HG03442 (cell line): ENCODE results near the gene RAB41.
A peak's percentile ranks its signal among the peaks of the same experiment; 100 is the strongest.
"Not testable (repeated sequence)": the region's sequence is repeated elsewhere in the genome, so short reads cannot be mapped to it uniquely, and the experiment has no call there.

Experiments
- ATAC-seq: cut with Tn5 transposase; IDR thresholded peaks from one replicate; pipeline ENCODE4 v1.9.1; 2021; ENCODE audit warnings: mild to moderate bottlenecking, moderate library complexity; ENCODE audit not compliant: unreplicated experiment

Gene RAB41

DNA sequence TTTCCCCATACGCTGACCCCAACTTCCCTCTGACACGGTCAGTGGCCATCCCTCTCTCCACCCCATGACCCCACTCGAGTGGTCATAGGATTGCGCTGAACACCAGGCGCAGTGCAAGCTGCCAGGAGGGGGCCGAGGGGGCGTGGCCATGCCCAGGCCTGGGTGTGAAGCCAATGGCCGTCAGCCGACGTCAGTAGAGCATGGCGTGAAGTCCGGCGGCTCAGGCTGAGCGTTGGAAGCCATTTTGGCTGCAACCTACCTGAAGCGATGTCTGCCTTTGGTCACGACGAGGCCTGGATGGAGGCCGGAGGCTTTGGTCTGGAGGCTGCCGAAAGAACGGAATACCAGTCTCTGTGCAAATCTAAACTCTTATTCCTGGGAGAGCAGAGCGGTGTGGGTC, at the start of gene RAB41:
TSS of gene RAB41 (plus strand) at position 222 of the 400 bp plus-strand sequence. CDS start at position 268, 46 bp downstream.
- ATAC-seq = no peak

DNA sequence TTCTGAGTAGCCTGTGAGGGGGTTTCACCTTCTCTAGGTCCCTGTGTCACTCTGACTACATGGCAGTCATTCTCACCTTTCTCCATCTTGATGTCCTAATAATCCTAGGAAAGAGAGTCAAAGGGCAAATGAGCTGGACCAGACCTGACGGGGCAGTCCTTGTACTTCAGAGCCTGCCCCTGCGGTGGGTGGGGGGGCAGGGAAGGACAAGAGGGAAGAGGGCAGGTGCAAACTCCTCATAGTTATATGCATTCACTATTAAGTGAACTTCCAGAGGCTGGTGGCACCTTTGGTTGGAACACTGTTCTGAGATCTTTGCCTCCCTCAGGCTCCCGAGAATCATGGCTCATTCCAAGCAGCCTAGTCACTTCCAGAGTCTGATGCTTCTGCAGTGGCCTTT, 47.6 kb upstream of the RAB41 start, which contains the start of gene AWAT1:
TSS of gene AWAT1 (plus strand) at position 301 of the 400 bp plus-strand sequence. CDS start at position 342, 41 bp downstream.
- no peak for ATAC-seq

DNA sequence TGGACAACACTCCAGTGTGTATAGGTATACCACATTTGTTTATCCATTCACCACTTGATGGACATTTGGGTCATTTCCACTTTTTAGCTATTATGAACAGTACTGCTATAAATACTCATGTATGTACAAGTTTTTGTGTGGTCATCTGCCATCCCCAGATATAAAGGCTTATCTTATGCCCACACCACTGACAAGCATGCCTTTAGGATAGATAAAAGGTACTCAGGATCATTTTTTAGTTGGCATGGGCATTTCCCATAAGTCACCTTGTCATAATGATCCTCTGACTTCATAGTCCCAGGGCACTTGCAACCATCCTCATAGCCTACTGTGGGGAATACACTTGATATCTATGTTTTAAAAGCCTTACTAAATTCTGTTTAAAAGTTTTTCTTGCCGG, 41.2 kb upstream of the RAB41 start:
- ATAC-seq = no peak

DNA sequence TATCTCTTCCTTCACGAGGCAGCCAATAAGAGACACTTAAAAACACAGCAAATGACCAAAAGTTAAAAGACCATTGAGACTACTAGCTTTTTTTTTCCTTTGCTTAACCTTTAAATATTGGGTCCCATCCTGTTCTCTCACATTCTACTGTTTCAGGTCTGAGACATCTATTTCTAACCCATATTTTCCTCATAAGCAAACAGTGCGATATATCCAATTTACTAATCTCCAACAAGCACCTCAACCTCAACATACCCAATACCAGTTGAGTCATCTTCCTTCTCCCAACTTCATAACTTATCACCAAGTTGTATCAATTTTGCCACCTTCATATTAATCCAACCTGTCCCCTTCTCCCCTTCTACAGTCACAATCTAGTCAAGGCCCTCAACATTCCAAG, 40.5 kb upstream of the RAB41 start:
- no peak for ATAC-seq

DNA sequence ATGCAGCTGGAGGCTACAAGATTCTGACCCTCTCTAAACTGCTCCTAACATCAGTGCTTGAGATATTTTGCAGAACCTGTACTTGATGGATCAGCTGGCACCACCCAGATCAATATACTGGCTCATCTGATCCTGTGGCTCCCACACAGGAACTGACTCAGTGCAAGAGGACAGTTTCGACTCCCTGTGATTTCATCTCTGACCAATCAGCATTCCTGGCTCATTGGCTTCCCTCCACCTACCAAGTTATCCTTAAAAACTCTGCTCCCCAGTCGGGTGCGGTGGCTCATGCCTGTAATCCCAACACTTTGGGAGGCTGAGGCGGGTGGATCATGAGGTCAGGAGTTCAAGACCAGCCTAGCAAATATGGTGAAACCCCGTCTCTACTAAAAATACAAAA, 38.4 kb upstream of the RAB41 start:
- not testable (repeated sequence) for ATAC-seq

DNA sequence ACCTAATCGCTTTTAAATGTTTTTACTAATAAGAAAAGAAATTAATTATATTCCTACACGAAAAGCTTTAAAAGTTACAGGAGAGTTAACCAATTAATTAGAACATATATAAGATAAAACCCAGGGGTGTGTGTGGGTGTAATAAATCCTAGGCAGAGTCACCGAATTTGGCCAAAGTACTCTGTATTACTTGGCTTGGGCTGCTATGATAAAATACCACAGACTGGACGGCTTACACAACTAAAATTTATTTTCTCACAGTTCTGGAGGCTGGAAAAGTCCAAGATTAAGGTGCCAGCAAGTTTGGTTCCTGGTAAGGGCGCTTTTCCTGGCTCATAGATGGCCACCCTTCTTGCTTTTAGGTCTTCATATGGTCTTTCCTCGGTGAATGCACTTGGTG, 37.1 kb upstream of the RAB41 start:
- ATAC-seq = no peak

DNA sequence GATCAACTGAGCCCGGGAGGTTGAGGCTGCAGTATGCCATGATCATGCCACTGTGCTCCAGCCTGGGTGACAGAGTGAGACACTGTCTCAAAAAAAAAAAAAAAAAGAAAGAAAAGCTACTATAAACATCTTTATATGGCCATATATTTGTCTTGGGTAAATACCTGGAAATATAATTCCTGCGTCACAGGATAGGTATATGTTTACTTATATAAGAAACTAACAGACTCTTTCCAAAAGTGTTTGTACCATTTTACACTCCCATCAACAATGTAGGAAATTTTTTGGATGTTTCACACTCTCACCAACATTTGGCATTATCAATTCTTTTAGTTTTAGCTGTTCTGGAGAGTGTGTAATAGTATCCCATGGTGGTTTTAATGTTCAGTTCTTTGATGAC, 34.7 kb upstream of the RAB41 start:
- no peak for ATAC-seq

DNA sequence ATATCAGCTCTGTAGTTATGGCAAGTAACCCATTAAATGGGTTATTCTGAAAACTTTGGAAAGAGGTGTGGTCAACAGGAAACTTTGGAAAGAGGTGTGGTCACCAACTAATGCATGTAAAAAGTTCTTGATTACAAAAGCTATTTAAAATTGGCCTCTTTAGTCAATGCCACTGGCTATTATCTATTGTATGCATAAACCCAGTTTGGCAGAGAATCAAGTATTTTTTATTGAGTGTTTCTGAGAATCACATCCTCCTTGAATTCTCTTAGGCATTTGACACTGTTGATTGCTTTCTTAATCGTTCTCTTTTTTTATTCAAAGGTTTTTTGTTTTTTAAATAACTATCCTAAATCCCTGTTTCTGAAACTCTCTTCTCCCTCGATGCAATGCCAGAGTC, 29.5 kb upstream of the RAB41 start:
- no peak for ATAC-seq

DNA sequence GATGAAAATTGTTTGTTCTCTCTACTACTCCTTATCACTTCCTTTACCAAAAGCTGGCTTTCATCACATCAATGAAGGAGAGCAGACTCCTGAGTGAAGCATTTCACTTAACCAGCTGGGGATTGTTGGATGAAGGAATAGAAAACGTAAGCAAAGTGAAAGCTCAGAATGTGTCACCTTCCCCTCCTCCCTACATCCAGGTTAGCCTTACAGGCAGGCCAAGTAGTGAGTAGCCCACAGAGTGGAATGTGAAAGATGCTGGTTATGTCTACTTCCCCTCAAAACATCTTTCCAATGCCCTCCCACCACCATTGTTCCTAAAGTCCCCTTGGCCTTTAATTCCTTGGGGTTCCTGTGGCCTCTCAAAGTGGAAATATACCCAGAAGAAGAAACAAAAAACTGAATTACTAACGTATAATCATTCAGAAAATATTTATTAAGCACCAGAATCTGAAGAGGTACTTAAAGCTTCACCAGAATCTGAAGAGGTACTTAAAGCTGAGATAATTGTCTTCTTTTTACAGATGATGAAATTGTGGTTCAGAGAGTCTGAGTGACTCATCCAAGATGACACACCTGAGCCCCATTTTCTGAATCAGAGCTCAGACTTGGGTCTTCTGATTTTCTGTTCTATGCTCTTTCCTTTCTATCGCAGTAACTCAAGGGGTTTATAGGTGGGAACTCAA, 28.5 kb upstream of the RAB41 start:
- ATAC-seq = no peak

DNA sequence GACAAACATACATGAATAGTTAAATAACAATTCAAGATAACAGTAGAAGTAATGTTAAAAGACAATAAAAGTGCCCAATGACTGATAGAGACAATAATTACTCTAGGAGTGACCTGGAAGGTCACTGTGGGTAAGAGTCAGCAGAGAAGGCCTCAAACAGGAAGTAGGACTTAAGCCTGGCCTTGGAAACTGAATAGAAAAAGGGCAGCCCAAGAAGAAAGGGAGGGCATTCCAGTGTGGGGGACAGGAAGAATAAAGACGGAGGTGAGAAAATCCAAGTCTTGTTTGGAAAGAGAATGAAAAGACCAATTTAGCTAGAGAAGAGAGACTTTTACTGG, 27.9 kb upstream of the RAB41 start:
- no peak for ATAC-seq

DNA sequence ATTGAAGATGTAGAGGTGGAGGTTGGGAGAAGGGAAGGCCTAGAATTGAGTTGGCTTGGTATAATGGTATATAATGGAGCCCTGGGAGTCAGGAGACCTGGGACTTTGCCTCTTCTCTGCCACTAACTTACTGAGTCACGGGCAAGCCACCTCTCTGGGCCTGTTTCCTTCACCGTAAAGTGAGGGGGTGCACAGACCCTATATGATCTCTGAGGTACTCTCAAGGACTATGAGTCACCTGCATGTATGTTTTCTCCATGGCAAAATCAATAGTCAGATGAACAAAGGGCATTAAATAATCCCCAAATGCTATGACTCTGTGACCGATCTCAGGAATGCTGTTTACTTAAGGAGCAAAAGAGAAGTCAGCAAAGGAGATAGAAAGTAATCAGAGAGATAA, 27.1 kb upstream of the RAB41 start:
- ATAC-seq = no peak

DNA sequence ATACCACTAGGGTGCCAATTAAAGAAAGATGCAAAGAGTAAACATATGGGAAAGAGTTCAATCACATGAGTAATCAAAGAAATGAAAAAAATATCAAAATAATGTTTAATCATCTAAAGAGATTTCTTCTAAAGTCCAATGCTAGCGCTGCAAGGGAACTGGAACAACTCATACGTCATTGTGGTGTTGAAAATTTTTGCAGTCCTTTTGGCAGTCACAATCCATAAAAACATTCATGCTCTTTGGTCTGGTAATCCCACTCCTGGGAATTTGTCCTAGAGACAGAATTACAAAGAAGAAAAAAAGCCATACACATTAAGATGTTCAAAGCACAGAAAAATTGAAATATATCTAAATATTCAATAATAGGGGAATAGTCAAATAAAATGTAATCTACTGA, 26.5 kb upstream of the RAB41 start:
- no peak for ATAC-seq

DNA sequence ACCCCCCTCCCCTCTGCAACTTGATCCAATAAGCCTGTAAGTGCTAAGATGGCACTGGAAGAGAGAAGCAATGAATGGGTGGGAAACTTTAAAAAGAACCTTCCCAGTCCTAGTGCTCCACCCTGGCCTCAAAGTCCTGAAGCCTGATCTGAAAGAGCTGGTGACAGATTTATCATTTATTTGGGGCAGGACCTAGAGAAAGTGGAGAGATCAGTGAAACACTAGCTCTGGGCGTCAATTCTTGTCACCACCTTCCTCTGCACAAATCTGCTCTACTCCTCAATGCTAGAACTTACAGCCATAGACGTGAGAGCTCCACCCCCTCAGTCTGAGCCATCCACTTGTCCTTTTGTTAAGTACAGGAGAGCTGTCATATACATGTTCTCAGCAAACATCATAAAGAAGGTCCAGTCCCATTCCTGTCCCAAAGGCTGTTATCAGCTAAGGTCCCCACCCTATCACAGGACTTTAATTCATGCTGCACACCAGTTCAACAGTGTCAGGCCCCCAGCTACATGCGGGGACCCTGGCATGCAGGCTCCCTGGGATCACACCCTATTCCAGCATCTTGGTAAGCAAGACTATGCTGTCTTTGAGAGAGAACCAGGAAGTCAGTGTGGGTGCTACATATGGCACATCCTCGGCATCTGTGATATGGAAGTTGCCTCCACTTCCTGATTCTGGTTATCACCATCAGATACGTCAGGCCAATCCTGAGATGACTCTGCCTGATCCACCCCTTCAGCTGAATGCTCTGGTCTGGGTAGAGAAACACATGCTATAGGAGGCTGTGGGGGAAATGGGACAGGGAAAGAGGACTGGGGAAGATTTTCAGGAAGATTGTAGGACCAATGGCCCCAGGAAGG, 24.3 kb upstream of the RAB41 start:
- ATAC-seq = no peak

DNA sequence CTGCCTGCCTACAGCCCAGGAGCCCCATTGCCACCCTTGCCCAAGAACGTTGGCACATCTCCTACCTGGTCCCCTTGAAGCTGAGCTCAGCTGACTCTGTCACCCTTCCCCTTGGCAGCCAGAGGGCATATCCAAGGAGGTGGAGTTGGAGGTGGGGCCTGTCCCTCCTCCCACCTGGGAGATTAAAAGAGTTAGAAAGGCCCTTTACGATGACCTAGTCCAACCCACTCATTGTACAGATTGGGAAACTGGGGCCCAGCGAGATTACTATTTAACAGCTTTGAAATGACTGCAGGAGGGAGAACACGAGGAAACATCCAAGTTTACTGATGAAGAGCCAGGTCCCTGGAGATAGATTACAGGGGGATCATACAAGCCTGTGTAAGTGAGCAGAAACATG, 21.9 kb upstream of the RAB41 start, which contains the start of gene P2RY4:
TSS of gene P2RY4 (minus strand) at position 101 of the 400 bp plus-strand sequence. CDS start 580 bp downstream, outside the sequence.
- no peak for ATAC-seq

DNA sequence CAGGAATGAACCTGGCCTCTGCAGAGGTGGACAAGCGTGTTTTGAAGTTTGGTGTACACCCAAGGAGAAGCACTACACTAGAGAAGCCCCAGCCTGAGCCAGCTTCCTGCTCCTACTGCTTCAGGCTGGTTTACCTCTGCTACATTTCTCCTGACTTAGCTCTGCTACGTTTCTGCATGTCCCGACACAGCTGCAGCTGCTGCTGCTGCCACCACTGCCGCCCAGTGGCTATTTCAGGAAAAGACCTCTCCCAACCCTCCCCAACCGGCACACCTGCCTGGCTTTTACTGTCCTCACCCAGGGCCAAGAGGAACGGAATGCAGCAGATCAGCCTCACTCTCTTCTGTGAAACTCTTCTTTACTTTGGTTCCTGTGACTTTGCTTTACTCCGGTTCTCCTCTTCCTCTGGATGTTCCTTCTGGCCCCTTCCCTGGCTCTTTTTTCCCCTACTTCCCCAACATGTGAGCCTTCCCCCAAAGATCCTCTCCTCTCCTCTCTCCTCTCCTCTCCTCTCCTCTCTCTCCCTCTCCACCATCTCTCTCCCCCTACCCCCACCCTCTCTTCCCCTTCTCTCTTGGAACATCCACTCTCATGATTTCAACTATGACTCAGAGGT, 18.9 kb upstream of the RAB41 start:
- ATAC-seq = peak; percentile 70

DNA sequence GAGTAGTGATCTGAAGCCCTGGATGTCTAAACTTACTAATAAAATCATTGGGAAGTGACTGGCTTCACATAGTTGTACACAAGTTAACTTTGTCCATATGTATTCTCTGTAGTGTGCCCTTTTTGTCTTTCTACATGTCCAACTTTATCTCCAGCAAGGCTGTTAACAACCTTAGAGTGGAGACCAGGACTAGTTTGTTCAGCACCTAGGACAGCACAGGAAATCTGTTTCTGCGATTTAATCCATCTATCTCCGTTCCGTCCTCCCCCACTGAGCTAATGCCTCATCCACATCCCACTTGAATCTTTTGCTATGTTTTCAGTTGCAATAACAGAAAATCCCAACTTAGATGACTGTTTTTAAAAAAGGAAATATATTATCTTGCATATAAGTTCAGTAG, 17.2 kb upstream of the RAB41 start:
- no peak for ATAC-seq

DNA sequence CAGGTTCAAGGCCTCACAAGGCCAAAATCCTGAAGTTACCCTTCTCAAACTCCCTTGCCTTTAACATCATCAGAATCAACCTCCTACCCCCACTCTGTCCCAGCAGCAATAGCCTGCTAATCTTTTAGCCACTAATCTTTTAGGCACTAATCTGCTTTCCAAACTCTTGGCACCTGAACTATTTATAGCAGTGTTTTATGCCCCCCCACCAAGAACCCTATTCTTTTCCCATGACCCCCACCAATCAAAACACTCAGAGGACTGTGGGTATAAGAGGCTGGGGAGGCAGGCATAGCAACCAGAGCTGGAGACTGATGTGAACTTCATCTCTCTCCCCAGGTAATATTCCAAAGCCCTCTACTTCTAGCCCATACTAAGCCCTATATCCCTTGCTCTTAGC, 13.9 kb upstream of the RAB41 start, which contains the start of gene ARR3:
TSS of gene ARR3 (plus strand) at position 301 of the 400 bp plus-strand sequence. CDS start 1,052 bp downstream, outside the sequence.
- no peak for ATAC-seq

DNA sequence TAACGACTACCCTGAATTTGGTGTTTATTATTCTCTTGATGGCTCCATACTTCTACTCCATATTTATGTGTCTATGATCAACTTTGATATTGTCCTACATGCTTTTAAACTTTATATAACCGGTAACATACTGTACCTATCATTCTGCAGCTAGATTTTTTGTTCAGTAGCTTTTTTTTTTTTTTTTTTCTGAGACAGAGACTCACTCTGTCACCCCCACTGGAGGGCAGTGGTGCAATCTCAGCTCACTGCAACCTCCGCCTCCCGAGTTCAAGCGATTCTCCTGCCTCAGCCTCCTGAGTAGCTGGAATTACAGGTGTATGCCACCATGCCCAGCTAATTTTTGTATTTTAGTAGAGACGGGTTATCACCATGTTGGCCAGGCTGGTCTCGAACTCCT, 7.9 kb upstream of the RAB41 start:
- not testable (repeated sequence) for ATAC-seq

DNA sequence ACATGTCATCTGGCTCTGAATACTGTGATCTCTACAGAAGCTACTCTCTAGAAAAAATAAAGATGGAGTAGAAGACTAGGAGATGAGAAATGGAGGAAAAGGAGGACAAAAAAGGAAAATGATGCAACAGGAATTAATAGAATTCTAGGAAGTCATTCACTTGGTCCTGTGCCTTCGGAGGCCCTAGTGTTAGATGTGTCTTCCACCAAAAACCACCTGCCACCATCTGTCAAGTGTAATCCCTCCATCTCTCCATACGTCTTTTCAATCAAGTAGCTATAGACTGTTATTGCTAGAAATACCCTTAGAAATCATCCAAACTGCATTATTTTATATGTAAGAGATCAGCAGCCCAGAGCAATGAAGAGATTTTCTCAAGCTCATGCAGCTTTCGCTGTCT, 2.9 kb upstream of the RAB41 start:
- no peak for ATAC-seq

DNA sequence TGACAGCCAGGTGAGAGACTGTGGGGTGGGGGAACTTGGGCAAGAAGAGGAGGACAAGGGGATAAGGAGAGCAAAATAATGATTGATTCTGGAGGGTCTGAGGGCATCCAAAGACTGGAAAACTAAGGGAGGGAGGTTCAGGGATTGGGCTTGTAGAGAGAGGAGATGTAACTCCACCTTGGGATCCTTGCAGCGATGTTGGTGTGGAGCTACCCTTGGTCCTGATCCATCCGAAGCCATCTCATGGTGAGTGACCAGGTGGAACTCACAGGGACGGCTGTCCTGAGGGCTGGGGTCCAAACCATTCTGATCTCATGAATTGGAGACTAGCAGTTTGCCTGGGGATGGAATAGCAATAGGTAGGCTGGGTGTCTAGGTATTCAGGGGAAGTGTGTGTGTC, 1.4 kb upstream of the RAB41 start:
- no peak for ATAC-seq

DNA sequence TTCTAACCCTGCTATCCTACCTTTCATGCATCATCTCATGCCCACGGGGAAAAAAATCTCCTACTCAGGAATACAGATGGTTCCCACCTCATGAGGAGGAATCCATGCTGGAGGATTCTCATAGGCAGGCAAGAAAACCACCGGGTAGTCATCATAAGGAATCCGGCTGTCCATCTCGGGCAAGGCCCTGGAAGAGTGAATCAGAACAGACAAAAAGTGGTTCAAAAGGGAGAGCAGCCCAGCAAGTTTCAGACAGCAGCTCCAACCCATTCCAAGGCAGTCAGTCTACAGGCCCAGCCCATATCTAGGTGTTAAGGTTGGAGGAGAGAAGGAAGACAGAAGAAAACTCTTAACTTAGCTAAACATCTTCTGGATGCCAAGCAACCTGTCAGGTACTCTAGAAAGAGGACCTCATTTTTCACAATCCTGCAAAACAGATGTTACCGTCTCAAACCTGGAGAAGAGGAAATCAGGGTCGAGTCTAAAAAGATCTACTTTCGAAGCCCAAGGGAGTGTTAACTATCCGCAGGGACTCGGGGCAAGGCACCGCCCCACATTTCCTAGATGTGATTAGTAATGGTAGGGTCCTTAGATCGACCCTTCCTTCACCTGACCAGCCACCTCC, 7.3 kb downstream of the RAB41 start:
- no peak for ATAC-seq
